GM18507 (cell line): ENCODE data around the gene LPAR2.

Source experiments
- DNase-seq: peaks from one replicate; pipeline ENCODE4 v3.0.0; 2011; ENCODE audit warnings: low read depth; ENCODE audit not compliant: insufficient read length; ENCODE audit errors: extremely low spot score
- FAIRE-seq: peaks from 2 replicates; lab custom pipeline; 2011; peaks lifted over from hg19 to GRCh38; lab: Jason Lieb, UNC

LPAR2 gene

DNA sequence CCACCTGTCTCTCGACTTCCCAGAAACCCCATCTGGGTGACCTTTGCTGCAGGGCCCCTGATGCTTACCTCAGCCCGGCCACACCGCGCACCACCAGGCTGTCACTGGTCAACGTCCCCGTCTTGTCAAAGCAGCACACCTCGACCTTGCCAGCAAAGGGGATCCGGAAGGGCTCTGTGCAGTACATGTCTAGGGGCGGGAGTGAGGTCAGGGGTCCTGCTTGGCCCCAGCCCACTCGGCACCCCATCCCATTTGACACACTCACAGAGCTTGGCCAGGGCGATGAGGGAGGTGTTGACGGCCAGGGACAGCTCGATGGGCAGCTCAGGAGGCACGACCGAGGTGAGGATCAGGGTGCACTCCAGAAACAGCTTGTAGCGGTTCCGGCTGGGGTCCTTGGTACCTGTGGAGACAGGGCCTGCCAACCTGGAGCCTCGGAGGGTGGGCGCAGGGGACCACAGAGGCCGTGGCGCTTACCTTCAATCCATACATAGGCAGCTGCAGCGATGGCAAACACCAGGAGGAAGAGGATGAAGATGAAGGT, 27.1 kb upstream of the LPAR2 start:
- FAIRE-seq (no peak), DNase-seq (no peak)

DNA sequence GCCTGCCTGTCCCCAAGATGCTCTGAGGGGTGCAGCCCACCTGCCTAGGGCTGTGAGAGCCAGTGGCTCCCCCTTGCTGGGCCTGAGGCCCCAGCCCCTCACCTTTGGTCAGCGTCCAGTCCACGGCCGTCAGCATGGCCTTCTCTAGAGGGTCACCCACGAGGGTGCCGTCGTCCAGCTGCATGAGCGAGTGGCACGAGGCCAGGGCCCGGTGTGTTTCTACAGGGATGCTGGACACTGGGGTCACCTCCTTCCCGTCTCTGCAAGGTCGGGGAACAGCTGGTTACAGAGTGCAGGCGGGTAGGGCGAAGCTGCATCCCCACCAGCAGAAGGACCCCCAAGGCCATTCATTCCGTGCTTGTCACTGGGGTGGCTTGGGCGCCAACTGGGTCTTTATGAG, 26.4 kb upstream of the LPAR2 start:
- FAIRE-seq: no peak
- no peak for DNase-seq

DNA sequence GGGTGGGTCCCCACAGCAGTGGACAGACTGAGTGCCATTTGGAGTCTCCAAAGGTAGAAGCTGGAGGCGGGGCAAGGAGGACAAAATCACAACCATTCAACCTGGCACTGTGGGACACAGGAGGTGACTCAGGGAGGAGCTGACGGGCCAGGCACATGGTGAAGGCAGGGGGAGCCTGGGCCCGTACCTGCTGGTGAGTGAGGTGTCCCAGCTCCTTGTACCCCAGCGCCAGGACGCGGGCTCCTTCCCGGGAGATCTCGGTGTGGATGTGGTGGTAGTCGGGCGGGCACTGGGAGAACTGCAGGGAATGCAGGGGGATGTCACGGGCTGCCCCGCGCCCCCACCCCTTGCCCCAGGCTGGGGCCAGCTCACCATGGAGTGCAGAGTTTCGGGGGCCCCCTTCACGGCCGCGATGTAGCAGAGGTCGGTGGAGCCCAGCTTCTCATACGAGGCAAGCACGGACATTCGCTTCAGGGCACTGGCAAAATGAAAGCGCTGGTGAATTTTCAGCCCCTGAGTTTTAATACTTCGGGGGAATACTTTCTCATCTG, 25.7 kb upstream of the LPAR2 start:
- FAIRE-seq (no peak), DNase-seq (no peak)

DNA sequence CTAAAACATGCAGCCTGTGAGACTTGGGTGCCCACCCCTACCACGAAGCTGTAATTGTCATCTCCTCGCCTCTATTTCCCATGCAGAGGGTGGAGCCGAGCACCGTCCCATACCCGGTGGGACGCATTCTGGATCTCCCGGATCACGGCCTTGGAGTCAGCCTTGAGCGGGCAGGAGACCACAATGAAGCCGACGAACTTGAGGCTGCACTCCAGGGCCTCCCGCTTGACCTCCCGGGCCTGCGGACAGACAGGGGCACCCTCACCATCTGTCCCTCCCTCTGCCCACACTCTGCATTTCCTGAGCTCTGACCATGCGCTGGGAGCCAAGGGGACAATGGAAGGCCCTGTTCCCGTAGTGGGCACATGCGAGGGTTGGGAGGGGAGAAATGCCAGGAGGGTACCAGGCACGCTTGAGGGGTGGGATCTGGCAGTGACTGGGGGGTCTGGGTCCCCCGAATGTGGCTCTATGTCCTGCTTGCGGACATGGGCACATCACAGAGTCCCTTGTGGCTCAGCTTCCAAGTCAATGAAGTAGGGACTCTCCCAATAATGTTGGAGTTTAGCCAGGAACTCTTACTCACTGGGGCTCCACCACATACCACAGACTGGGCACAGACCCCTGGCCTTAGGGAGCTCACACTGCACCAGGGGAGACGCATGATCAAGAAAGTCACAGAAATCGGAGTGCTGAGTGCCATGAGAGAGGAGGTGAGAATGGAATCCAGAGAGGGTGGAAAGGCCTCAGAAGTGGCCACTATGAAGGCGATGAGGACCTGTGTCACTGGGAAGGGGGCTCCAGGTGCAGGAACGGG, 24.7 kb upstream of the LPAR2 start:
- no peak for FAIRE-seq
- DNase-seq: no peak

DNA sequence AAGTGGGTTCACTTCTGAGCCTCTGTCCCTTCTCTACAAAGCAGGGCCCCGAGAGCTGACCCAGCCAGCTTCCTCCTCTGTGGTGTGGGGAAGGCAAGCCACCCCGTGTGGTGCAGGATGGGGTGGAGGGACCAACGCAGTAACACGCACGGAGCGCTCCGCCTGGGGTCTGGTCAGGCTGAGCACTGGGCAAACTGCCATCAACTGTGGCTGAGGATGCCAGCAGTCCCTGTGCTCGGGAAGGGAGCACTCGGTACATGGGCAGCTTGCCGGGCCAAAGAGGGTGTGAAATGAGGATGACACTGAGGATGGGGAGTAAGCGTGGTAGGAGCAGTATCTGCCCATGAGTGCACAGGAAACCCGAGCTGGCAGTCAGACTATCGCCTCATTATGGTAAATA, 23.1 kb upstream of the LPAR2 start:
- DNase-seq (no peak), FAIRE-seq (no peak)

DNA sequence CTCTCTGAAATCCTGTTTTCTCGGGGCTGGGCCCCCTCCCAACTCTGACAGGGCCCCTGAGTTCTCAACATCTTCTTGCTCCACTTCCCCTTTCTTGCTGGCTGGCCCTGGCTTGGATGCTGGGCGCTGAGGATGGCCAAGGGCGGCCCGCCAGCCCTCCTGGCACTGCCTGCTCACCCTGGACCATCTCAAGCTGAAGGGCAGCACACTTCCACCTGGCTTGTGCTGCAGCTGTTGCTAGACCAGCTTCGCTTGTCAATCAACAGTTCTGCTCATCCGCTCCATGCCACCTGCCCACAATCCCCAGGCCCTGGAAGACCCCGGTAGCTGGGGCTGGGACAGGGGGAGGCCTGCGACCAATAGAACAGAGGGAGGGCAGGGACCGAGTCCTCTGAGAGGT, 22.3 kb upstream of the LPAR2 start:
- DNase-seq (no peak), FAIRE-seq (no peak)

DNA sequence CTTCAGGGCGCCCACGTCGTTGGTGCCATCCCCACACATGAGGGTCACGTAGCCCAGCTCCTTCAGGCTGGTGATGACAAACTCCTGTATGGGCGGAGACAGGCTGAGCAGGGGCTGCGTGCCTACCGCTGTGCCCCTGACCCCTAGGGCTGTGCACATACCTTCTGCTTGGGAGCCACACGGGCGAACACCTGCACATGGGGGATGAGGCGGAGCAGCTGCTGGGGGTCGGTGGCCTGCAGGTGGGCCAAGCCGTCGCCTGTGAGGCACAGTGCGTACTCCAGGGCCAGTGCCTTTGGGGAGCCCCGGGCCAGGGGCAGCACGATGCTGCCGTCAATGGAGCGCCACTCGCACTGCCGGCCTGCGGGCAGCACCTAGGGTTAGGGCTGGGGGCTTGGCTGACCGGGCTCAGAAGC, 21.6 kb upstream of the LPAR2 start:
- DNase-seq (no peak), FAIRE-seq (no peak)

DNA sequence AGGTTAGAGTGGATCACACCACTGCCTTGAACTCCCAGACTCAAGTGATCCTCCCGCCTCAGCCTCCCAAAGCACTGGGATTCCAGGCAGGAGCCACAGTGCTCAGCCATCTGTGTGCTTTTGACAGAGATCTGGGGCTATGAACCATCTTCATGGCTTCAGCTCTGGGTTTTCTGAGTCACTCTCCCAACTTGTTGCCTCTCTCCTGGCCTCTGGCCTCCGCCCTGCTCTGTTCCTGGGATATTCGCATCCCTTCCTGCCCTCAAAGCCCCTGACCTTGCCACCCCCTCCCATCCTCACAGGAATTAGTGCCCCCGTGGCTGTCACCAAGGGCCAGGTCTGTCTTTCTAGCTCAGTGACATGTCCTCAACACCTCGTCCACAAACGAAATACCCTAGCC, 21.1 kb upstream of the LPAR2 start:
- no peak for FAIRE-seq
- no peak for DNase-seq

DNA sequence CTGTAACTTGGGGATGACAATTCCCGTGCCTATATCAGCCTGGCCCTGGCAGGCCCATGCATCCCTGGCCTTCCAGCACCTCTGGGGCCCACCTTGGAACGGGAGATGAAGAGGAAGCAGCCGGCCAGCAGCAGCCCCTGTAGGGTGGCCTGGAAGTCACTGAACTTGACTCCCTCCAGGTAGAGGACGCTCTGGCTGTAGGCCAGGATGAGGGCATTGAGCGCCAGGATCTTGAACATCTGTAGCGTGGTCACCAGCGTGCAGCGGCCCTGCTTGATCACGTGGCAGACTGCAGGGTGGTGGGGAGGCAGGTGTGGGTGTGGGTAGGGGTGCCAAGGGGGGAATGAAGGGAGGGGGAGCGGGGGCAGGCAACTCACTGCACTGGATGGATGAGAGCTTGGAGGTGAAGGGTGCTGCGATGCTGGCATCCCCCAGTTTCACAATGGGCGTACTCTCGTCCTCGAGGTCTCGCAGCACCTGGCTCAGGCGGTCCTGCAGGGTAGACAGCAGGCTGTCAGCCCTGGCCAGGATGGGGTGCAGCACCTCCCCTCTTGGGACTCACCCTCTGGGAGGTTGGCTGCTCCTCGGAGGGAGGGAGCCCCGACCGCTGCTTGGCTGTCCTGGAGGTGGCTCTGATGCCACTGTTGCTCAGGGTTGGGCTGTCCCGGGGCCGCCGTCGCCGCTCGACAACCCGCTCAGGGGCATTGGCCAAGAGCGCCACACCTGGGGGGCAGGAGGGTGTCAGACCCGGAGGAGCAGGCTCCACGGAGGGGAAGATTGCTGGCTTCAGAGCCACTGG, 19.2 kb upstream of the LPAR2 start:
- FAIRE-seq (no peak), DNase-seq (no peak)

DNA sequence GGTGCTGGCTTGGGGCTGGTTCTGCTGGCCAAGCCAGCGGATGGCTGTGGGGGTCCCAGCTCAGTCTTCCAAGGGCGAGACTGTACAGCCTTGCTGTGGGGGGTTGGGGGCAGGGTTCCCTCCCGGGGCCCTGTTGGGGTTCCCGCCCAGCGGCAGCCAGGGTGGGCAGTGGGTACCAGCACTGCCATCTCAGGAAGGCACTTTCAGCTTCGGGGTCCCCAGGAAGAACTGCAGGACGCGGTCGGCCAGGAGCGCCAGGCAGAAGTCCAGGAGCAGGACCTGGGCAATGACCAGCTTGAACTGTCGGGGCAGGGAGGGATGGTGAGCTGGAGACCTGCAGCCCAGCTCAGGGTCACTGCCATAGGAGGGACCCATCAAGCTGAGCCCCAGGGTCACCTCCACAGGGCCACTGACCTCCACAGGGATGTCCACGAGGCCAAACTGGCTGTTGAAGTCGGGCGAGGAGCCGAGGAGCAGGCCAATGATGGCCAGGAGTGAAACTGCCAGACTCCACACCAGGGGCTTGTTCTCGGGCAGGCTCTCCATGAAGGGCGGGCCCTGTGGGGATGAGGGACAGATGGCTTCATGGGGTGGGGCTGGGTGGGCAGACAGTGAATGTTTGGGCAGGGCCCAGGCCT, 17.3 kb upstream of the LPAR2 start:
- FAIRE-seq (no peak), DNase-seq (no peak)

DNA sequence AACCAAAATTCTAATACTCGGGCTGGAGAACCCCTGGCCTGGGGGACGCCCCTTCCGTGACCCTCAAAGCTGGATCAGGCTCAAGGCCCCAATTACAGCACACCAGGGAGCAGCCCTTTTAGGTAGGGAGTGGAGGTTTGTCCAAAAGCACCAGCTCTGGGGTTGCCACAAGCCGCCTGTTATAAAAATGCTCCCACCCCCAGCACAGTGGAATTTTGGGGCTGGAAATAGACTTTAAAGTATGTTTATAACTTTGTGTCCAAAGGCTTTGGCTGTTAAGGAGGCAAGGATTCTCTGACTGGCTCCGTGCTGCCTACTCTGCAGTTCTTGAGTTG, 16.0 kb upstream of the LPAR2 start:
- no peak for DNase-seq
- no peak for FAIRE-seq

DNA sequence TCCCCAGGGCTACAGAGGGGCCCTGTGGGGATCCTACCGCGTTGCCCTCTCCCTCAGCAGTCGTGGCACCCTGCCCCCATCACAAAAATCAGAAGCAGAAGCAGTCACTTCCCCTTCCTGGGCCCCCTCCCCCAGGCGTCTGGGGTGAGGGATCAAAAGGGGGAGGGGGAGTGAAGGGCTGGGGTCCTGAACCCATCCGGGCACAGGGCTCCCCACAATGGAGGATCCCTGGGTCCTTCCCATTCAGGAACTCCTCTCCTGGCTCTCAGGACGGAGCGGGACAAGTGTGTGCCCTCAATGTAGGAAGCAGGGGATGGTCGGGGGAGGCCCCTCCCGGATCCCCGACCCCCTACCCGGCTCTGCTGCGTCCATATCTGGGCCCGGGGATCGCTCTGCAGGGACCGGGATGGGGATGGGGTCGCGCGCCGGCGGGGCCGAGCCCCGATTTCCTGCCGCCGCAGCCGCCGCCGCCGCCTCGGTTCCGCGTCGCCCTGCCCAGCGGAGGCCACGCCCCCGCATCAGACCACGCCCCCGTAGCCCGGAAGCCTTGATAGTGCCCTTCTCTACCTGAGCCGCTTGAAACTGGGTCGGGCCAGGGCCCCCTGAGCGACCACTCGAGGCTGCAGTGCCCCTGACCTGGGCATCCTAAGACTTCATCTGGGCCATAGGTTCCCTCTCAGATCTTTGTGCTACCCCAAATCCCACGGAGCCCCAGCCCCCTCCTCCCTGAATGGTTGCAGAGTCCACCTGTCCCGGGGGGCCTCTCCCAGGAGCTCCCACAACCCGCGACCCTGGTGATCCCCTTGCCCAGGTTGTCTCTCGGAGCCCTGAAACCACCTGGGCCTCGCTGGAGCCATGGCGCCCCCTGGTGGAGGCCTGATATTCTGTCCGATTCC, 15.4 kb upstream of the LPAR2 start, which contains the start of gene GMIP:
Gene GMIP, minus strand, starts transcription at position 500 of the 896 bp plus-strand sequence. Its CDS starts 128 bp downstream, at position 372.
- FAIRE-seq (peak; percentile 80), DNase-seq (peak; percentile 90)

DNA sequence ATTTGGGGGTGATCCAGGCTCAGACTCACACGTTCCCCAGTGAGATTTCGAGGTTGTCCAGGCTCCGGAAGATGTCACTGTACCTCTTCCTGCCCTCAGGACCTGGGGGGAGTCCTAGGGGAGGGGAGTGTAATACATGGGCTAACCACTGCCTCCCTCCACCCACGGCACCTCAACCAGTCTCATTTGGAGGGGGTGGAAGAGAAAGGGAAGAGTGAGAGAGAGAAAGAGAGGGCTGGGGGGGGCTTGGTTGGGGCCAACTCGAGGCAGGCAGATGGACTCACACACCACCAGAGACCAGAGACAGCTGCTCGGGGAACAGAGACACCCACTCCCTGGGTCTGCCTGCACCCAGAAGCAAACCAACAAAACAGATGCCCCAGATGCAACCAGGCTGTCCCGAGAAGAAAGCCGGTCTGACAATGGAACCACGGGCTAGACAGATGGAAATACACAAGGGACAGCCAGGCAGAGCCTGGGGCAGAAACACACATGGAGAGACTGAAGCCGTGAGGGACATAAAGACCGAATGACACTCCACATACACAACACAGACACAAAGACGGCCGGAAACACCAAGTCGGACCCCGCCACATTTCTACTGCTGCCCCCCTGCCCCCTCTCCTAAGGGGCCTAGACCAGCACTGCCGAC, 14.6 kb upstream of the LPAR2 start:
- FAIRE-seq (peak; percentile 86), DNase-seq (peak; percentile 45)

DNA sequence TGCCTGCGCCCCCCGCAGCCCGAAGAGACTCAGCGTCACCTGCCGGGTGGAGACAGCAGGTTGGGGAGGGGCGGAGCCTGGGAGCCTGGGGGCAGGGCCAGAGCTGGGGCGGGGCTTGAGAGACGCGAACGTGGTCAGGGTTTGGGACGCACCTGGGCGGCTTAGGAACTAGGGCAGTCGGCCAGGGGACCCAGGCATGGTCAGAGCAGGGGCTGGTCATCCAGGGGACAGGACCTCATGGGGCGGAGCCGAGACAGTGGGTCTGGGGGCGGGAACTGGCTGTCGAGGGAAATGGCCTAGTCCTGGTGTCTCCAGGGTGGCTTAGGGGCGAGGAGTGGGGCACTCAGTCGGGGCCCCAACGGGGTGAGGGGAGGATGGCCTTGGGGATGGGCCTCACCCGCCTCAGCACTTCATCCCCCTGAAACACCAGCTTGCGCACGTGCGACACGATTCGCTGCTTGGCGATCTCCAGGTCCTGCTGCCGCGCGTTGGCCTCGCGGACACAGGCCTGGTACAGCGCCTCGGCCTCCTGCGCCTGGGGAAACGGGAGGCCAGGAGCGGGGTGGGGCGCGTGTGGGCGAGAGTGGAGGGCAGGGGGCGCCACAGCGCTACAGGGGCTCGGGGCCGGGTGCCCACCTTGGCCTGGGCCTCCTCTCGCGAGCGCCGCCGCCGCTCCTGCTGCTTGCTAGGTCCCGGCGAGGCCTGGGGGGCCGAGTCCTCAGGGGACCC, 9.7 kb upstream of the LPAR2 start:
- DNase-seq (no peak), FAIRE-seq (no peak)

DNA sequence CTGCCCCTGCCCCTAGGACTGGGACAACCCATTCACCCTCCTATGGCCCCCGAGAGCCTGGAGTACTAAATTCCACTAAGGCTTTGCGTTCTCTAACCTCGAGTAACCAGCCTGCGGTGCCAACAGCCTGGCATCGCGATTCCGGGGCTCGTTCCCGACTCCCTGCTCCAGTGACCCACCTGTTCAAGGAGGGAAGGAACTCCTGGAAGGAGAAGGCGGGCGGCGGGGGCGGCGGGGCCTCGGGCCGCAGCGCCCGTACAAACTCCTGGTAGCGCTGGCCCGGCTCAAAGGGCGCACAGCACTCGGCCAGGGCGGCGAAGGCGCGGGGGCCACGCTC, 9.1 kb upstream of the LPAR2 start:
- no peak for FAIRE-seq

DNA sequence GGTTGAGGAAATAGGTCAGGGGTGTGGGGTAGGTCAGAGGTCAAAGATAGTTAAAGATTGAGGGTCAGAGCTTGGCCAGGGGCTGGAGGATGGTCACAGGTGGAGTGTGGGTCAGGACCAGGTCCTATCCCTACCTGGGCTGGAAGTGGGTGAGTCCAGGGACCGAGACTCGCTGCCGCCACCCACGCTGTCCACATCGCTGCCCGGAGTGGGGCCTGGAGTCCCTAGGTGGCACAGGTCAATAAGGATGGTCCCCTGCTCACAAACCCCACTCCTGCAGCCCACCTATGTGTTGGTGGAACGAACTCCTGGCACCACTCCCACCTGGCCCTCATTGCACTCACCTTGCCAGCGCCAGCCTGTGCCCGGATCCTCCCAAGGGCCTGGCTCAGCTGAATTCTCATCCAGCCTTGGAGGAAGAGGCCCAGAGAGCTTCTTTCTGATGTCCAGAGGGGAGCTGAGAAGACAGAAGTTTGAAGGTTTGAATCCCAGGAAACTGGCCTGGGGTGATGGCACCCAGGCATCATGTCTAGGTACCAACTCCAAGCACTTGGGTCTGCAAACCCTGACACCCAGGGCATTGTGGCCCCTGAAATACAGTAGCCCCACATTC, 8.7 kb upstream of the LPAR2 start:
- FAIRE-seq: no peak

More for the DNA sequence above, 9.1 kb upstream of the LPAR2 start:
- DNase-seq: no peak

DNA sequence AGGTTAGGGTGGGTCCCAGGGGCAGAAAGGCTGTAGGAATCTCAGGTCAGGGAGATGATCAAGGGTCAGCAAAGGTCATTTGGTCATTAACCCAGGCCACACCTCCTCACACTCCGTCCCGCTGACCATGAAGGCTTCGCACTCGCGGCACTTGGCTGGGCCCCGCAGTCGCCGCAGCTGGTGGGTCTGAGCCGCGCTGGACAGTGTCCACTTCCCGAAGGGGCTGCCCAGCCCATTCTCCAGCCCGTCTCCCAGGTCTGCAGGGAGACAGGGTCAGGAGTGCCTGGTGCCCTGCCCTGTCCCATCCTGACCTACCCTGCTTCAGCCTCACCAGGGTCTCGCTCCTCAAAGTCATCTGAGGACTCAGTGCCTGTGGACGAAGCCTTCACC, 7.3 kb upstream of the LPAR2 start:
- no peak for FAIRE-seq
- no peak for DNase-seq

More for the DNA sequence above, 8.7 kb upstream of the LPAR2 start:
- no peak for DNase-seq
